Adrenal gland (tissue), 5 donors: ENCODE data around the gene HYAL3.

Experiments
- CTCF ChIP-seq, 6 experiments: fragments of 450-650 bp in 4 of 6; fragments of 200-600 bp in 2 of 6; sonication (generic) in 1 of 6; IDR thresholded peaks; 1 replicate in 5 of 6; 2 replicates in 1 of 6; pipeline versions ENCODE4 v1.5.1 to v1.8.0; 2016 to 2021; ENCODE audit warnings: antibody characterized with exemption in 6 of 6, mild to moderate bottlenecking in 2 of 6, moderate library complexity in 1 of 6
- POLR2A ChIP-seq, 2 donors: fragments of 450-650 bp; IDR thresholded peaks; one replicate each; pipeline ENCODE4 v1.6.1; 2017; ENCODE audit warnings: antibody characterized with exemption in 2 of 2, mild to moderate bottlenecking in 2 of 2, moderate library complexity in 1 of 2
- donor health status: DM: no; HTN: no; CAD: no.

- TF ChIP-seq POLR2A (IDR thresholded peaks at IDR 0.05): no peak
- TF ChIP-seq CTCF (IDR thresholded peaks at IDR 0.05): no peak
Observed at GRCh38 chr3:50319894-50320625, 20.9 kb upstream of the HYAL3 start.
